IPS-NIHi7 (cell line): ENCODE data around the gene CCDC150.
"Not testable (repeated sequence)": the region's sequence is repeated elsewhere in the genome, so short reads cannot be mapped to it uniquely, and the experiment has no call there.

Experiments
- DNase-seq: peaks from one replicate; pipeline ENCODE4 v3.0.0; 2012; ENCODE audit warnings: mixed read lengths; ENCODE audit errors: extremely low spot score

Gene CCDC150

GRCh38 chr2:196635156-196635555 lies 4.4 kb upstream of the CCDC150 start:
- DNase-seq, result no peak

GRCh38 chr2:196638765-196639164 lies 750 bp upstream of the CCDC150 start:
- DNase-seq, result no peak

- no peak for DNase-seq
Measured at GRCh38 chr2:196640031-196640548, 575 bp downstream of the CCDC150 start.

- DNase-seq, result no peak
Measured at GRCh38 chr2:196649202-196649601, 9.7 kb downstream of the CCDC150 start.

GRCh38 chr2:196651387-196652094 lies 12.0 kb downstream of the CCDC150 start:
- no peak for DNase-seq

GRCh38 chr2:196652869-196653268 lies 13.4 kb downstream of the CCDC150 start:
- DNase-seq, result no peak

GRCh38 chr2:196653843-196654242 lies 14.3 kb downstream of the CCDC150 start:
- no peak for DNase-seq

- DNase-seq, result no peak
Measured at GRCh38 chr2:196655761-196656160, 16.2 kb downstream of the CCDC150 start.

GRCh38 chr2:196657333-196657732 lies 17.8 kb downstream of the CCDC150 start:
- DNase-seq, result no peak

GRCh38 chr2:196659844-196660243 lies 20.3 kb downstream of the CCDC150 start:
- DNase-seq, result no peak

GRCh38 chr2:196660244-196660643 lies 20.7 kb downstream of the CCDC150 start:
- DNase-seq, result no peak

GRCh38 chr2:196670342-196670741 lies 30.8 kb downstream of the CCDC150 start:
- no peak for DNase-seq

- no peak for DNase-seq
Measured at GRCh38 chr2:196675963-196676362, 36.4 kb downstream of the CCDC150 start.

GRCh38 chr2:196677404-196677803 lies 37.9 kb downstream of the CCDC150 start:
- DNase-seq, result no peak

- no peak for DNase-seq
Measured at GRCh38 chr2:196679368-196679767, 39.9 kb downstream of the CCDC150 start.

GRCh38 chr2:196681510-196681909 lies 42.0 kb downstream of the CCDC150 start:
- DNase-seq, result no peak

GRCh38 chr2:196685792-196686191 lies 46.3 kb downstream of the CCDC150 start:
- DNase-seq, result no peak

- DNase-seq, result not testable (repeated sequence)
Measured at GRCh38 chr2:196686737-196687136, 47.2 kb downstream of the CCDC150 start.

- DNase-seq, result peak; percentile 27
Measured at GRCh38 chr2:196696423-196697079, 57.0 kb downstream of the CCDC150 start.

GRCh38 chr2:196697825-196698224 lies 58.3 kb downstream of the CCDC150 start:
- DNase-seq, result no peak

- no peak for DNase-seq
Measured at GRCh38 chr2:196702641-196703040, 63.1 kb downstream of the CCDC150 start.

- no peak for DNase-seq
Measured at GRCh38 chr2:196703695-196704094, 64.2 kb downstream of the CCDC150 start.

GRCh38 chr2:196710056-196710455 lies 70.5 kb downstream of the CCDC150 start:
- DNase-seq, result not testable (repeated sequence)
